Camera-type eye (tissue), 1 donor: Measurements from ENCODE around the gene RBM27. TPM values are rescaled to one million over a fixed set of nuclear protein-coding genes. Genes with fewer than 3 reads are reported as not detected.

Experiments used
- total RNA-seq: library from RNA; depleted of rRNA; stranded (reverse); fragments of >200 nt; gene quantifications from one replicate; pipeline ENCODE4 v1.2.3, GENCODE V29; 2014

The RBM27 gene
- 45.7 TPM for total RNA-seq

DNA sequence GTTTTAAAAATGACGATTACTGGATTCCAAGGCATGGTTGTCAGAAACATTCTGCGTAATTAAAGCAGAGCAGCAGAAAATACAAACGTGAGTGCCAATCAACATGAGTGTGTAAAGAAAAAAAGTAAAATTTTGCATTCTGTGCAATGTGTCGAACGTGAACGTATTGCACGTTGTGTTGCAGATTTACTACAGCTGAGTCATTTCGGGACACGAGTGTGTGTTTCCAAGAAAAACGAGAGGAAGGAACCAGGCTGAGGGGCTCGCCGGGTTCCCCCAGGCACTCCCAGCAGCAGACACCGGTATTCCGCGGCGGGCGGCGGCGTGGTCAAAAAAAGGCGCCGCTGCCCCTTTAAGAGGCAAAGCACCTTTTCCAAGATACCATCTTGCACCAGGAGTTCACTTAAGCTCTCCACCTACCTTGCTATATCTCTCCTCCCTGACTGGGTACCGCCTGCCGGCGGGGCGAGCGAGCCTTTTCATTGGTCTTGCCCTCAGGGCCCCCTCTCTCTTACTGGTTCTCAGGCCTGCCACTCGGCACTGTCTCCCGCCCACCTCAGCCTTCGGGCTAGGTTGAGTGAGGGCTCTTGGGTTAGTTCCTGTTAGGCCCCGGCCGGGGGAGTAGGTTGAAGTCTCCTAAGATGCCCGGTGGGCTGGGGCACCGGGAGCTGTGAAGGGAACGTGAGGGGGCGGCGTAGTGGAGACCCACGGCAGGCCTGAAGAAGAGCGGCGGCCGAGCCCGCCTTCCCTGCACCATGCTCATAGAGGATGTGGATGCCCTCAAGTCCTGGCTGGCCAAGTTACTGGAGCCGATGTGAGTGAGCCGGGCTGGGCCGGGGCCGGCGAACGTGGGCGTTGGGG lies at the start of gene RBM27:
RBM27 (plus strand) TSS at position 595 of the 861 bp plus-strand sequence; CDS start at position 756, 161 bp downstream.

Other genes with a start within 250 kb of the RBM27 start
- gene PLAC8L1, start 98.0 kb upstream of the RBM27 start, total RNA-seq: not detected
- 142 TPM for gene LARS1, start 21.0 kb upstream of the RBM27 start, total RNA-seq
- 0.27 TPM for gene POU4F3, start 135.2 kb downstream of the RBM27 start, total RNA-seq
- gene TCERG1, start 243.7 kb downstream of the RBM27 start, total RNA-seq: 138 TPM